ENCODE results near the gene SIX3.

DNA sequence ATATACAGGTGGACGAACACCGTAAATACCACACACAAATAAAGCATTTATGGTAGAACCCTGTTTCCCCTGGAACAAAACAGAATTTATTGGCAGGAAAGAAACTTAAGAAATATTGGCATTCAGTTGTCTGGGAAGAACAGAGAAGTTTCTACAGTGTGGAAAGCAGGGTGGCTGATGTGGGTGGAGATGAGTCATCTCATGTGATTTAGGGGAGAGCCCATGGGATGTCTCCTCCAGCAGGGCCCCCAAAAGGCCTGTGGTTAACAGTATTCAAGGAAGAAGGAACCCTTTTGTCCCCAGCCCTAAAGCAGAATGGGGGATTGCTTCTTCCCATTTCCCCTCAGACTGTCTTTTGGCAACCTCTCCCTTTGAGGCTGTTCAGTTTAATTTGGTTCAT is 24.2 kb downstream of the SIX3 start:
- TF ChIP-seq, protein P1, sequence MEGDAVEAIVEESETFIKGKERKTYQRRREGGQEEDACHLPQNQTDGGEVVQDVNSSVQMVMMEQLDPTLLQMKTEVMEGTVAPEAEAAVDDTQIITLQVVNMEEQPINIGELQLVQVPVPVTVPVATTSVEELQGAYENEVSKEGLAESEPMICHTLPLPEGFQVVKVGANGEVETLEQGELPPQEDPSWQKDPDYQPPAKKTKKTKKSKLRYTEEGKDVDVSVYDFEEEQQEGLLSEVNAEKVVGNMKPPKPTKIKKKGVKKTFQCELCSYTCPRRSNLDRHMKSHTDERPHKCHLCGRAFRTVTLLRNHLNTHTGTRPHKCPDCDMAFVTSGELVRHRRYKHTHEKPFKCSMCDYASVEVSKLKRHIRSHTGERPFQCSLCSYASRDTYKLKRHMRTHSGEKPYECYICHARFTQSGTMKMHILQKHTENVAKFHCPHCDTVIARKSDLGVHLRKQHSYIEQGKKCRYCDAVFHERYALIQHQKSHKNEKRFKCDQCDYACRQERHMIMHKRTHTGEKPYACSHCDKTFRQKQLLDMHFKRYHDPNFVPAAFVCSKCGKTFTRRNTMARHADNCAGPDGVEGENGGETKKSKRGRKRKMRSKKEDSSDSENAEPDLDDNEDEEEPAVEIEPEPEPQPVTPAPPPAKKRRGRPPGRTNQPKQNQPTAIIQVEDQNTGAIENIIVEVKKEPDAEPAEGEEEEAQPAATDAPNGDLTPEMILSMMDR (IDR thresholded peaks at IDR 0.05), result no peak
- no peak for TF ChIP-seq POLR2A (IDR thresholded peaks at IDR 0.05)
